Activated CD4-positive, alpha-beta T cell treated with anti-CD3 and anti-CD28 coated beads for 36 hours (primary cell): ENCODE data around the gene WNT5B. TPM values are rescaled to one million over a fixed set of nuclear protein-coding genes. Genes with fewer than 3 reads are reported as not detected.

Experiments
- ATAC-seq: fragments of 200-7000 bp; cut with Tn5 transposase; one replicate; pipeline ENCODE4 v1.10.0; 2021; ENCODE audit warnings: mild to moderate bottlenecking, moderate library complexity
- CTCF ChIA-PET: fragments of 350-600 bp; sonication (Branson Sonifier 250); formaldehyde crosslinking; loops from one replicate; lab custom pipeline; 2021; ENCODE audit warnings: antibody characterized with exemption; lab: Charles Lee
- POLR2A ChIA-PET: fragments of 350-600 bp; sonication (Branson Sonifier 250); formaldehyde crosslinking; loops from one replicate; lab custom pipeline; 2021; ENCODE audit warnings: antibody characterized with exemption, inconsistent platforms; lab: Charles Lee
- DNase-seq: peaks from one replicate; pipeline ENCODE4 v3.0.0-alpha.2; 2020
- H3K27ac Mint-ChIP-seq: one replicate; pipeline ENCODE4 v1.8.0; 2021; ENCODE audit warnings: mixed read lengths
- H3K27me3 Mint-ChIP-seq: one replicate; pipeline ENCODE4 v1.8.0; 2021; ENCODE audit warnings: mixed read lengths
- H3K36me3 Mint-ChIP-seq: one replicate; pipeline ENCODE4 v1.8.0; 2021; ENCODE audit warnings: low read depth, mixed read lengths
- H3K4me1 Mint-ChIP-seq: one replicate; pipeline ENCODE4 v1.8.0; 2021; ENCODE audit warnings: mixed read lengths
- H3K4me3 Mint-ChIP-seq: one replicate; pipeline ENCODE4 v1.8.0; 2021; ENCODE audit warnings: mild to moderate bottlenecking, moderate library complexity, mixed read lengths
- H3K9me3 Mint-ChIP-seq: one replicate; pipeline ENCODE4 v1.8.0; 2021; ENCODE audit warnings: low read depth, mixed read lengths
- intact Hi-C, 2 experiments: fragments of 100-400 bp; cut with DNase I in 1 of 2; cut with micrococcal nuclease in 1 of 2; formaldehyde crosslinking; loops; one replicate each; pipeline versions ENCODE4 v1.14.2 to v1.15.1; 2022 to 2024; cut with DNase I, micrococcal nuclease
- total RNA-seq, 2 experiments: library from RNA; stranded (reverse); gene quantifications; one replicate each; pipeline ENCODE4 v1.2.3, GENCODE V29; 2021

The WNT5B gene
- total RNA-seq, 2 experiments from 2014 or later: not detected

- DNase-seq (no peak), ATAC-seq (no peak)
- Mint-ChIP-seq H3K36me3 (no peaks in the 10 kb centered on the region), H3K9me3 (no peaks in the 10 kb centered on the region), H3K4me3 (no peak overlapping the region), H3K27me3 (no peaks in the 10 kb centered on the region), H3K27ac (no peak overlapping the region), H3K4me1 (peaks cover 53% of the 10 kb centered on the region)
- intact Hi-C loops: no loop called here
- ChIA-PET CTCF (interaction anchor here (0.6 to 0.9 kb wide), 3 partner anchors 12 to 31 kb away, joined by 3 to 6 read pairs (median 3); no protein-coding TSS in a partner anchor), POLR2A (no interaction called here)
Measured at GRCh38 chr12:1665366-1665765, 36.3 kb downstream of the WNT5B start.

DNA sequence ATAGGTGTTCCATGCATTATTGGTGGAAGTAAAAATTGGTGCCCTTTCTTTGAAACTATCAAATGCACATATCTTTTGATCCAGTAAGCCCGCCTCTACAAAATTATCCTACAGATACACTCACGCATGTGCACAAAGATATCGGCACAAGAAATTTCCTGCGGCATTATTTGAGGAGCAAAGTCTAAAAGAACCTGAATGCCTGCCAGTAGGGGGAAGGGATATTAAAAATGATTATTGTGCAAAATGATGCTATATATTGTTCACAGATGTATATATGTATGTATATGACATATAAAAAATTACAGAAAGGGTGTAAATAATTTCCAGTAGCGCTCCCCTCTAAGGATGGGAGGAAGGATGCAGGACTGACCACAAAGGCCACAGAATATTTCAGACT, 37.2 kb downstream of the WNT5B start:
- ChIA-PET POLR2A (no interaction called here), CTCF (interaction anchor here (1.0 kb wide), 1 partner anchor 31 kb away, joined by 4 read pairs; no protein-coding TSS in a partner anchor)
- Mint-ChIP-seq H3K9me3 (no peaks in the 10 kb centered on the region), H3K4me1 (peaks cover 48% of the 10 kb centered on the region), H3K27ac (no peak overlapping the region), H3K36me3 (no peaks in the 10 kb centered on the region), H3K27me3 (no peaks in the 10 kb centered on the region), H3K4me3 (no peak overlapping the region)
- DNase-seq (no peak), ATAC-seq (no peak)
- intact Hi-C loops: no loop called here

GRCh38 chr12:1666685-1667162, 37.7 kb downstream of the WNT5B start:
- no peak for ATAC-seq
- H3K4me3 Mint-ChIP-seq: no peak overlapping the region

DNA sequence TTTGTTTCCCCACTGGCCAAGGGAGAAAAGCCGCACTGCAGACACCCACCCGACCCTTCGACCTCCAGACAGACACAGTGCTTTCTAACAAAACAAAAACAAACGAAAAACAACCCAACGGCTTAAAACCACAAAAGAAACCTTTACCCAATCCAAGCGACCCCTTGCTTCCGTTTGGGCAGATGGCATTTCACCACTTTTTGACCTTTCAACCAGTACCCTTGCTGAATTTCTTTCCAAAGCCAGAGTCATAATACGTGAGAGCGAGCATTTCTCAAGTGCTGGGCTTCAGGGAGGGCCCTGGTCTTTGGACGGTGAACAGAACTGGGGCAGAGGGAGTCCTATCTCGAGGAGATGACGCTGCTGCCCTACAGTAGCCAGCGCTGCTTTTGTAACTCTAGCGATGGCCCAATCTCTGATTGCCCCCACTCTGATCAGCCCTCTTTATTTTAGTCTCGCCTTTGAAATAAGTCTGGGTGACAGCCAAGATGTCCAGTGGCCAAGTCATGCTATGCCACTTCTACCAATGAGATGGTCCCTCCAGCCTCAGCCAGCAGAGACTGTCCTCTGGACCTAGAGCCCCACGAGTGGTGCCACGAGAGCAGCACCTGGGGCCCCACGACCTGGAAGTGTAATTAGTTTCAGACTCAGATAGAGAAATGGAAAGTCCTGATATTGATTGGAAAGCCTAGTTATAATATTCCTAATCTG, 40.0 kb downstream of the WNT5B start:
- POLR2A ChIA-PET: no interaction called here
- Mint-ChIP-seq H3K36me3 (no peaks in the 10 kb centered on the region), H3K27me3 (no peaks in the 10 kb centered on the region)

More at GRCh38 chr12:1666685-1667162, 37.7 kb downstream of the WNT5B start:
- CTCF ChIA-PET: interaction anchor here (1.0 kb wide), 1 partner anchor 32 kb away, joined by 4 read pairs; no protein-coding TSS in a partner anchor
- intact Hi-C loops: no loop called here
- H3K36me3 Mint-ChIP-seq: no peaks in the 10 kb centered on the region
- no peak for DNase-seq
- peak overlapping the region; percentile 14 for H3K27ac Mint-ChIP-seq
- H3K4me1 Mint-ChIP-seq: peaks cover 46% of the 10 kb centered on the region
- no peaks in the 10 kb centered on the region for H3K9me3 Mint-ChIP-seq
- POLR2A ChIA-PET: no interaction called here
- no peaks in the 10 kb centered on the region for H3K27me3 Mint-ChIP-seq

DNA sequence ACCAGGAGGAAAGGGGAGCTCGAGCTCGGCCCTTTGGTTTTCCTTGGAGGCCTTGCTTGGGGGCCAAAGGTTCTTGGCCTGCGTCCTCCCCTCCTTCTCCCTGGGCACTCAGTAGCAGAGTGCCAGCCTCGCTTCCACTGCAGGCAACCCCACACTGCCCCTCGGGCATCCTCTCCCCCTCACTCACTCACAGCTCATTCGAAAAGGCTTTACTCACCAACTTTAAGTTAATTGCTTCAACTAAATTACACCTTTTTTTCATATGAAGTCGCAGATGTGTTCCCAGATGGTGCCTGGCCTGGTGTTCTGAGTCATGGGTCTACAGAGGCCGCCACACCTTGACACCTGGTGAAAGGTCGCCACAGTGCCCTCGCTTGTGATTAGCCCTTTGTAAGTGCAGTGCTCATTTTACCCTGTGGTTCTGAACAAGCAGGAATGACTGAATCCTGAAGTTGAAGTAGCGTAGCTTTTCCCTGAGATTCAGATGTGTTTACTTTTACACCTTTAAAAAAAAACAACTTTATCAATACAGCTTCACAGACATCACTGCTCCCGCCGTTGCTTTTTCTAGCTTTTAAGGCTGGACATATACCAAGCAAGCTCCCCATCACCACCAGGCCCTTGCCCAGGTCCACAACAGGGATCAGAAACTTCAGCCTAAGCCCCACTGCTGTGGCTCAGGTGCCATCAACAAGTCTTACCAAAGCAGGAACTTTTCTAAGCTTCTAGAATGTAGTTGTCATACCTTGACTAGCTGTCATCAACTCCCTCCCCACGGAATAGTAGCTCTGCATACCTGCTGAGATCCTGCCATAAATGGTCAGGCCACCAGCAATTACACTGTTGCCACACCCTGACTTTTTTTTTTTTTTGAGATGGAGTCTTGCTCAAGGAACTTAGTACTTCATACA, 41.6 kb downstream of the WNT5B start:
- H3K36me3 Mint-ChIP-seq: no peaks in the 10 kb centered on the region
- no peak for ATAC-seq
- POLR2A ChIA-PET: no interaction called here

More for the DNA sequence above, 40.0 kb downstream of the WNT5B start:
- DNase-seq: no peak
- Mint-ChIP-seq H3K4me3 (no peak overlapping the region), H3K27ac (peak overlapping the region; percentile 18), H3K9me3 (no peaks in the 10 kb centered on the region), H3K4me1 (peaks cover 35% of the 10 kb centered on the region)
- intact Hi-C loops: no loop called here
- no peak for ATAC-seq
- CTCF ChIA-PET: interaction anchor here (0.7 kb wide), 2 partner anchors 32 to 82 kb away, joined by 3 to 4 read pairs; no protein-coding TSS in a partner anchor

GRCh38 chr12:1676043-1676442, 47.0 kb downstream of the WNT5B start:
- ChIA-PET CTCF (interaction anchor here (0.6 to 1.4 kb wide), 5 partner anchors 20 to 1624 kb away, joined by 3 to 4 read pairs (median 3); no protein-coding TSS in a partner anchor), POLR2A (no interaction called here)
- DNase-seq: no peak
- H3K4me3 Mint-ChIP-seq: no peak overlapping the region
- no peaks in the 10 kb centered on the region for H3K27me3 Mint-ChIP-seq
- H3K9me3 Mint-ChIP-seq: no peaks in the 10 kb centered on the region
- no peaks in the 10 kb centered on the region for H3K4me1 Mint-ChIP-seq
- ATAC-seq: no peak
- intact Hi-C loops: no loop called here
- H3K27ac Mint-ChIP-seq: no peak overlapping the region
- H3K36me3 Mint-ChIP-seq: no peaks in the 10 kb centered on the region

More for the DNA sequence above, 41.6 kb downstream of the WNT5B start:
- CTCF ChIA-PET: interaction anchor here (0.7 to 2.3 kb wide), 9 partner anchors 14 to 269 kb away, joined by 3 to 9 read pairs (median 4); no protein-coding TSS in a partner anchor
- Mint-ChIP-seq H3K4me1 (peaks cover 27% of the 10 kb centered on the region), H3K9me3 (no peaks in the 10 kb centered on the region), H3K4me3 (no peak overlapping the region), H3K27me3 (no peaks in the 10 kb centered on the region), H3K27ac (no peak overlapping the region)
- no peak for DNase-seq
- intact Hi-C loops: no loop called here

- ATAC-seq (no peak), DNase-seq (no peak)
- CTCF ChIA-PET: interaction anchor here (0.9 to 2.5 kb wide), 5 partner anchors 10 to 110 kb away, joined by 3 to 8 read pairs (median 3); partner anchors contain the start of gene ADIPOR2
- Mint-ChIP-seq H3K4me3 (no peak overlapping the region), H3K4me1 (no peaks in the 10 kb centered on the region), H3K27me3 (peaks cover under 1% of the 10 kb centered on the region), H3K9me3 (no peaks in the 10 kb centered on the region), H3K27ac (no peak overlapping the region), H3K36me3 (no peaks in the 10 kb centered on the region)
- intact Hi-C loops: no loop called here
- POLR2A ChIA-PET: interaction anchor here (0.6 kb wide), 1 partner anchor 217 kb away, joined by 4 read pairs; no protein-coding TSS in a partner anchor
Measured at GRCh38 chr12:1680804-1681492, 51.9 kb downstream of the WNT5B start.

GRCh38 chr12:1681493-1681807, 52.4 kb downstream of the WNT5B start:
- ATAC-seq (no peak), DNase-seq (no peak)
- H3K27ac Mint-ChIP-seq: no peak overlapping the region
- intact Hi-C loops: no loop called here
- no peaks in the 10 kb centered on the region for H3K9me3 Mint-ChIP-seq
- H3K27me3 Mint-ChIP-seq: peaks cover 3% of the 10 kb centered on the region
- ChIA-PET POLR2A (interaction anchor here (0.6 kb wide), 1 partner anchor 216 kb away, joined by 4 read pairs; no protein-coding TSS in a partner anchor), CTCF (interaction anchor here (0.9 to 2.5 kb wide), 5 partner anchors 9 to 109 kb away, joined by 3 to 8 read pairs (median 3); partner anchors contain the start of gene ADIPOR2)
- H3K4me1 Mint-ChIP-seq: no peaks in the 10 kb centered on the region
- no peaks in the 10 kb centered on the region for H3K36me3 Mint-ChIP-seq
- H3K4me3 Mint-ChIP-seq: no peak overlapping the region

- no peak overlapping the region for H3K27ac Mint-ChIP-seq
- H3K4me3 Mint-ChIP-seq: no peak overlapping the region
- peaks cover 31% of the 10 kb centered on the region for H3K4me1 Mint-ChIP-seq
- H3K36me3 Mint-ChIP-seq: peaks cover 8% of the 10 kb centered on the region
- DNase-seq: no peak
- ChIA-PET POLR2A (no interaction called here), CTCF (interaction anchor here (0.6 to 3.2 kb wide), 6 partner anchors 16 to 453 kb away, joined by 3 to 19 read pairs (median 3); no protein-coding TSS in a partner anchor)
- no peaks in the 10 kb centered on the region for H3K9me3 Mint-ChIP-seq
- peaks cover 3% of the 10 kb centered on the region for H3K27me3 Mint-ChIP-seq
- intact Hi-C loops: no loop called here
- no peak for ATAC-seq
Measured at GRCh38 chr12:1688086-1688710, 59.2 kb downstream of the WNT5B start.

- H3K4me1 Mint-ChIP-seq: peaks cover 47% of the 10 kb centered on the region
- peak within 1 kb of the TSS; percentile 95 for H3K4me3 Mint-ChIP-seq
- ChIA-PET POLR2A (interaction anchor here (0.5 to 1.6 kb wide), 5 partner anchors 9 to 89 kb away, joined by 3 to 7 read pairs (median 3); no protein-coding TSS in a partner anchor), CTCF (interaction anchor here (0.6 to 3.2 kb wide), 8 partner anchors 9 to 251 kb away, joined by 3 to 19 read pairs (median 3); no protein-coding TSS in a partner anchor)
- intact Hi-C loops: loop anchor here (1.0 to 10.0 kb wide), 9 partner anchors 29 to 1104 kb away; partner anchors contain the start of genes FBXL14 (in 2 of the 2), DCP1B (in 1 of the 2), FKBP4 (in 1 of the 2) and WNK1 (in 1 of the 2)
- peaks cover 11% of the 10 kb centered on the region for H3K36me3 Mint-ChIP-seq
- peak within 1 kb of the TSS; percentile 97 for H3K27ac Mint-ChIP-seq
- ATAC-seq (peak; percentile 99), DNase-seq (peak; percentile 96)
- H3K9me3 Mint-ChIP-seq: no peaks in the 10 kb centered on the region
- H3K27me3 Mint-ChIP-seq: peaks cover 3% of the 10 kb centered on the region
Measured at GRCh38 chr12:1690578-1691122, 61.6 kb downstream of the WNT5B start, which contains the start of gene ADIPOR2. TSS of gene ADIPOR2 (plus strand) at chr12:1691070. CDS start at chr12:1754344, 63,274 bp downstream.
